ENCODE measurements around the gene ZNF613. TPM values are rescaled to one million over a fixed set of nuclear protein-coding genes. Genes with fewer than 3 reads are reported as not detected.

The ZNF613 gene
- total and polyA plus RNA-seq, 2 experiments from 2014 or later, result 13.8 to 18.1 TPM

DNA sequence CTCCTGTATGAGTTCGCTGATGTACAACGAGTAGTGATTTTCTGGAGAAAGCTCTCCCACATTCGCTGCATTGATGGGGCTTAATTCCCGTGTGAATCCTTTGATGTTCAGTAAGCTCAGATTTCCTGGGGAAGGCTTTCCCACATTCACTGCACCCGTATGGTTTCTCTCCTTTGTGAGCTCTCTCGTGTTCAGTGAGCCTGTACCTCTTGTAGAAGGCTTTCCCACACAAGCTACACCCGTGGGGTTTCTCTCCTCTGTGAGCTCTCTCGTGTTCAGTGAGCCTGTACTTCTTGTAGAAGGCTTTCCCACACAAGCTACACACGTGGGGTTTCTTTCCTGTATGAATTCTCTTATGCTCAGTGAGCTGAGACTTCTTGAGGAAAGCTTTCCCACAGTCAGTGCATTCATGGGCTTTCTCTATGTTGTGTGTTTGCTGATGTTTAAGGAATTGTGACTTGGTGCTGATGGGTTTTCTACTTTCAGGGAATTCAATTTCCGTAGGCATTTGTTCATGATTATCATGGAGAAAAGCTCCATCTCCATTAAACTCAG is 36.0 kb upstream of the ZNF613 start:
- Histone ChIP-seq H2AFZ (no peak overlapping the region), H3K4me2 (no peak overlapping the region), H3K4me3 (no peak overlapping the region; the same call in 1 of the 2 replicates), H3K27me3 (ENCODE audit: insufficient read depth) (no peaks in the 10 kb centered on the region), H3K9me2 (ENCODE audit: insufficient read depth) (peaks cover 1% of the 10 kb centered on the region; the same call in 1 of the 2 replicates), H3K36me3 (ENCODE audit: insufficient read depth) (peaks cover 76% of the 10 kb centered on the region), H3K27ac (ENCODE audit: low read depth) (no peak overlapping the region), H3K79me2 (replicated peaks; ENCODE audit: insufficient read depth) (peaks cover 71% of the 10 kb centered on the region), H4K20me1 (replicated peaks; ENCODE audit: insufficient read depth) (no peaks in the 10 kb centered on the region; the same call in 1 of the 2 replicates), H3K4me1 (ENCODE audit: insufficient read depth) (peaks cover 8% of the 10 kb centered on the region; the same call in 1 of the 2 replicates), H3F3A (replicated peaks; ENCODE audit: low read depth) (peaks cover 58% of the 10 kb centered on the region)
- TF ChIP-seq, protein P1, sequence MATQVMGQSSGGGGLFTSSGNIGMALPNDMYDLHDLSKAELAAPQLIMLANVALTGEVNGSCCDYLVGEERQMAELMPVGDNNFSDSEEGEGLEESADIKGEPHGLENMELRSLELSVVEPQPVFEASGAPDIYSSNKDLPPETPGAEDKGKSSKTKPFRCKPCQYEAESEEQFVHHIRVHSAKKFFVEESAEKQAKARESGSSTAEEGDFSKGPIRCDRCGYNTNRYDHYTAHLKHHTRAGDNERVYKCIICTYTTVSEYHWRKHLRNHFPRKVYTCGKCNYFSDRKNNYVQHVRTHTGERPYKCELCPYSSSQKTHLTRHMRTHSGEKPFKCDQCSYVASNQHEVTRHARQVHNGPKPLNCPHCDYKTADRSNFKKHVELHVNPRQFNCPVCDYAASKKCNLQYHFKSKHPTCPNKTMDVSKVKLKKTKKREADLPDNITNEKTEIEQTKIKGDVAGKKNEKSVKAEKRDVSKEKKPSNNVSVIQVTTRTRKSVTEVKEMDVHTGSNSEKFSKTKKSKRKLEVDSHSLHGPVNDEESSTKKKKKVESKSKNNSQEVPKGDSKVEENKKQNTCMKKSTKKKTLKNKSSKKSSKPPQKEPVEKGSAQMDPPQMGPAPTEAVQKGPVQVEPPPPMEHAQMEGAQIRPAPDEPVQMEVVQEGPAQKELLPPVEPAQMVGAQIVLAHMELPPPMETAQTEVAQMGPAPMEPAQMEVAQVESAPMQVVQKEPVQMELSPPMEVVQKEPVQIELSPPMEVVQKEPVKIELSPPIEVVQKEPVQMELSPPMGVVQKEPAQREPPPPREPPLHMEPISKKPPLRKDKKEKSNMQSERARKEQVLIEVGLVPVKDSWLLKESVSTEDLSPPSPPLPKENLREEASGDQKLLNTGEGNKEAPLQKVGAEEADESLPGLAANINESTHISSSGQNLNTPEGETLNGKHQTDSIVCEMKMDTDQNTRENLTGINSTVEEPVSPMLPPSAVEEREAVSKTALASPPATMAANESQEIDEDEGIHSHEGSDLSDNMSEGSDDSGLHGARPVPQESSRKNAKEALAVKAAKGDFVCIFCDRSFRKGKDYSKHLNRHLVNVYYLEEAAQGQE (IDR thresholded peaks at IDR 0.05; ENCODE audit: unreplicated experiment), result no peak
- TF ChIP-seq POLR2AphosphoS5 (IDR thresholded peaks at IDR 0.05; ENCODE audit: low read depth), result peak; percentile 23; the same call in 1 of the 2 replicates
- H3K36me3 Mint-ChIP-seq (ENCODE audit: low read depth), result peaks cover 97% of the 10 kb centered on the region
- DNase-seq (ENCODE audit: low spot score), result peak; percentile 49
- H3K9me3 Mint-ChIP-seq, result peaks cover 89% of the 10 kb centered on the region
- H3K4me3 Mint-ChIP-seq, result no peak overlapping the region; the same call in 2 of the 3 replicates
- ATAC-seq, result no peak
- peaks cover 38% of the 10 kb centered on the region for H3K27me3 Mint-ChIP-seq (ENCODE audit: insufficient read depth, low read depth, poor library complexity)
- peaks cover 16% of the 10 kb centered on the region; the same call in 2 of the 3 replicates for H3K4me1 Mint-ChIP-seq
- no peak overlapping the region for H3K27ac Mint-ChIP-seq

DNA sequence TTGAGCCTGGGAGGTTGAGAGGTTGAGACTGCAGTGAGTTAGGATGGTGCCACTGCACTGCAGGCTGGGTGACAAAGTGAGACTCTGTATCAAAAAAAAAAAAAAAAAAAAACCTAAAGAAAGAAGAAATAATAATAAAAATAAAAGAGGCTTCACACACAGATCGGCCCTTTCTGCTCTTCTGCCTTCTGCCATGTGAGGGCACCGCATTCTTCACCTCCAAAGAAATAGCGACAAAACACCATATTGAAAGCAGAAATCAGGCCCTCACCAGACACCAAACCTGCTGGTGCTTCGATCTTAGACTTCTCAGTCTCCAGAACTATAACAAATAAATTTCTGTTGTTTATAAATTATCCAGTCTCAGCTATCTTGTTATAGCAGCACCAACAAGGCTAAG is 25.4 kb upstream of the ZNF613 start:
- peak overlapping the region; percentile 75 for H3K4me2 ChIP-seq
- H3K36me3 ChIP-seq (ENCODE audit: insufficient read depth), result peaks cover 40% of the 10 kb centered on the region
- H3K27ac ChIP-seq (ENCODE audit: low read depth), result no peak overlapping the region
- Mint-ChIP-seq H3K27me3 (ENCODE audit: insufficient read depth, low read depth, poor library complexity) (peaks cover 24% of the 10 kb centered on the region), H3K27ac (peak overlapping the region; percentile 80; the same call in 1 of the 2 replicates), H3K36me3 (ENCODE audit: low read depth) (peaks cover 82% of the 10 kb centered on the region), H3K4me1 (peaks cover 29% of the 10 kb centered on the region), H3K4me3 (peak overlapping the region; percentile 99), H3K9me3 (peaks cover 77% of the 10 kb centered on the region)
- ATAC-seq (no peak), DNase-seq (ENCODE audit: low spot score) (peak; percentile 71)
- no peak overlapping the region for H2AFZ ChIP-seq
- peaks cover 15% of the 10 kb centered on the region for H3K9me2 ChIP-seq (ENCODE audit: insufficient read depth)
- peaks cover 80% of the 10 kb centered on the region for H3K79me2 ChIP-seq (replicated peaks; ENCODE audit: insufficient read depth)
- no peaks in the 10 kb centered on the region for H3K27me3 ChIP-seq (ENCODE audit: insufficient read depth)
- H3K4me1 ChIP-seq (ENCODE audit: insufficient read depth), result peaks cover 13% of the 10 kb centered on the region
- TF ChIP-seq CREB1 (CRISPR knock-in tag; IDR thresholded peaks at IDR 0.05; ENCODE audit: low read depth), result no peak
- TF ChIP-seq, protein P2, sequence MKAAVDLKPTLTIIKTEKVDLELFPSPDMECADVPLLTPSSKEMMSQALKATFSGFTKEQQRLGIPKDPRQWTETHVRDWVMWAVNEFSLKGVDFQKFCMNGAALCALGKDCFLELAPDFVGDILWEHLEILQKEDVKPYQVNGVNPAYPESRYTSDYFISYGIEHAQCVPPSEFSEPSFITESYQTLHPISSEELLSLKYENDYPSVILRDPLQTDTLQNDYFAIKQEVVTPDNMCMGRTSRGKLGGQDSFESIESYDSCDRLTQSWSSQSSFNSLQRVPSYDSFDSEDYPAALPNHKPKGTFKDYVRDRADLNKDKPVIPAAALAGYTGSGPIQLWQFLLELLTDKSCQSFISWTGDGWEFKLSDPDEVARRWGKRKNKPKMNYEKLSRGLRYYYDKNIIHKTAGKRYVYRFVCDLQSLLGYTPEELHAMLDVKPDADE (IDR thresholded peaks at IDR 0.05), result no peak
- TF ChIP-seq, protein P3, sequence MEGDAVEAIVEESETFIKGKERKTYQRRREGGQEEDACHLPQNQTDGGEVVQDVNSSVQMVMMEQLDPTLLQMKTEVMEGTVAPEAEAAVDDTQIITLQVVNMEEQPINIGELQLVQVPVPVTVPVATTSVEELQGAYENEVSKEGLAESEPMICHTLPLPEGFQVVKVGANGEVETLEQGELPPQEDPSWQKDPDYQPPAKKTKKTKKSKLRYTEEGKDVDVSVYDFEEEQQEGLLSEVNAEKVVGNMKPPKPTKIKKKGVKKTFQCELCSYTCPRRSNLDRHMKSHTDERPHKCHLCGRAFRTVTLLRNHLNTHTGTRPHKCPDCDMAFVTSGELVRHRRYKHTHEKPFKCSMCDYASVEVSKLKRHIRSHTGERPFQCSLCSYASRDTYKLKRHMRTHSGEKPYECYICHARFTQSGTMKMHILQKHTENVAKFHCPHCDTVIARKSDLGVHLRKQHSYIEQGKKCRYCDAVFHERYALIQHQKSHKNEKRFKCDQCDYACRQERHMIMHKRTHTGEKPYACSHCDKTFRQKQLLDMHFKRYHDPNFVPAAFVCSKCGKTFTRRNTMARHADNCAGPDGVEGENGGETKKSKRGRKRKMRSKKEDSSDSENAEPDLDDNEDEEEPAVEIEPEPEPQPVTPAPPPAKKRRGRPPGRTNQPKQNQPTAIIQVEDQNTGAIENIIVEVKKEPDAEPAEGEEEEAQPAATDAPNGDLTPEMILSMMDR (conservative IDR thresholded peaks at IDR 0.05; ENCODE audit: low read depth in 2 of 2), result peak; percentile 40 to 58; a peak in 3 of 4 replicates
- H4K20me1 ChIP-seq (replicated peaks; ENCODE audit: insufficient read depth), result peaks cover 39% of the 10 kb centered on the region
- peaks cover 12% of the 10 kb centered on the region; the same call in 1 of the 2 replicates for H3F3A ChIP-seq (replicated peaks; ENCODE audit: low read depth)
- peak overlapping the region; percentile 86 for H3K4me3 ChIP-seq
